SH-SY5Y (cell line): ENCODE measurements around the gene CNTN5.

Experiments
- GATA2 ChIP-seq: IDR thresholded peaks from 2 replicates; pipeline ENCODE4 v1.6.1; 2011; ENCODE audit warnings: mild to moderate bottlenecking, low read depth, low read length
- GATA3 ChIP-seq: IDR thresholded peaks from 2 replicates; pipeline ENCODE4 v1.6.1; 2011; ENCODE audit warnings: low read depth, mild to moderate bottlenecking, low read length, moderate library complexity

GRCh38 chr11:99198215-99198614, 177.5 kb downstream of the CNTN5 start:
- TF ChIP-seq GATA2 (no peak), GATA3 (no peak)
